ENCODE results near the gene KLHL24. TPM values are rescaled to one million over a fixed set of nuclear protein-coding genes. Genes with fewer than 3 reads are reported as not detected.
"Not testable (repeated sequence)": the region's sequence is repeated elsewhere in the genome, so short reads cannot be mapped to it uniquely, and the experiment has no call there.

Gene KLHL24
- polyA plus RNA-seq, 1 donor, result 37.0 TPM

GRCh38 chr3:183697610-183698317 is 62.3 kb downstream of the KLHL24 start, which contains the start of gene YEATS2:
YEATS2 (plus strand) TSS chr3:183697797; CDS start chr3:183715163, 17,366 bp downstream.
- DNase-seq, result peak; percentile 85

GRCh38 chr3:183698318-183698751 is 62.9 kb downstream of the KLHL24 start:
- DNase-seq, result peak; percentile 38

- peak; percentile 28 for DNase-seq
Measured at GRCh38 chr3:183698756-183699155, 63.3 kb downstream of the KLHL24 start.

- DNase-seq, result no peak
Measured at GRCh38 chr3:183699238-183699947, 64.0 kb downstream of the KLHL24 start.

GRCh38 chr3:183701744-183702143 is 66.3 kb downstream of the KLHL24 start:
- no peak for DNase-seq

- not testable (repeated sequence) for DNase-seq
Measured at GRCh38 chr3:183703892-183704291, 68.5 kb downstream of the KLHL24 start.

- no peak for DNase-seq
Measured at GRCh38 chr3:183710231-183710630, 74.8 kb downstream of the KLHL24 start.

GRCh38 chr3:183711516-183711915 is 76.1 kb downstream of the KLHL24 start:
- no peak for DNase-seq

- no peak for DNase-seq
Measured at GRCh38 chr3:183714622-183715021, 79.2 kb downstream of the KLHL24 start.

- DNase-seq, result no peak
Measured at GRCh38 chr3:183718012-183718411, 82.6 kb downstream of the KLHL24 start.

- DNase-seq, result no peak
Measured at GRCh38 chr3:183725387-183725786, 90.0 kb downstream of the KLHL24 start.

GRCh38 chr3:183728204-183728603 is 92.8 kb downstream of the KLHL24 start:
- DNase-seq, result no peak

- DNase-seq, result no peak
Measured at GRCh38 chr3:183730361-183730760, 94.9 kb downstream of the KLHL24 start.

- no peak for DNase-seq
Measured at GRCh38 chr3:183731611-183732010, 96.2 kb downstream of the KLHL24 start.

GRCh38 chr3:183733553-183733952 is 98.1 kb downstream of the KLHL24 start:
- no peak for DNase-seq

Other genes starting within 250 kb of the KLHL24 start
- 0.21 TPM for gene MCF2L2, start 207.0 kb upstream of the KLHL24 start, polyA plus RNA-seq (ENCODE audit: insufficient read length)
- 1.6 TPM for gene KLHL6, start 79.9 kb upstream of the KLHL24 start, polyA plus RNA-seq (ENCODE audit: insufficient read length)
- 32.8 TPM for gene YEATS2, start 62.2 kb downstream of the KLHL24 start, polyA plus RNA-seq (ENCODE audit: insufficient read length)
- gene MAP6D1, start 190.0 kb downstream of the KLHL24 start, polyA plus RNA-seq (ENCODE audit: insufficient read length), result 44.8 TPM
- gene PARL, start 249.3 kb downstream of the KLHL24 start, polyA plus RNA-seq (ENCODE audit: insufficient read length), result 35.5 TPM

Data from hindlimb muscle (tissue), 1 donor.